Heart left ventricle (tissue), 16 donors: ENCODE measurements around the gene BMP8A. TPM values are rescaled to one million over a fixed set of nuclear protein-coding genes. Genes with fewer than 3 reads are reported as not detected.
"Not testable (repeated sequence)": the region's sequence is repeated elsewhere in the genome, so short reads cannot be mapped to it uniquely, and the experiment has no call there.

Source experiments
- ATAC-seq, 4 donors: fragments of 200-7000 bp; cut with Tn5 transposase; one replicate each; pipeline ENCODE4 v1.9.1; 2020 to 2022; ENCODE audit warnings: moderate library complexity in 4 of 4, mild to moderate bottlenecking in 3 of 4, moderate number of reproducible peaks in 1 of 4
- DNase-seq, 5 donors: peaks; one replicate each; pipeline ENCODE4 v3.0.0-alpha.2; 2020
- H3K27ac ChIP-seq, 12 donors: fragments of 200-600 bp; sonication (generic) in 4 of 12; one replicate each; pipeline versions ENCODE4 v1.5.0 to v1.8.0; 2016 to 2022; ENCODE audit warnings: mild to moderate bottlenecking in 2 of 12
- H3K27me3 ChIP-seq, 9 donors: fragments of 200-600 bp; sonication (generic) in 2 of 9; one replicate each; pipeline versions ENCODE4 v1.5.1 to v1.8.0; 2016 to 2022; ENCODE audit warnings: mild to moderate bottlenecking in 3 of 9
- H3K36me3 ChIP-seq, 9 donors: fragments of 200-600 bp; sonication (generic) in 2 of 9; one replicate each; pipeline versions ENCODE4 v1.5.0 to v1.8.0; 2018 to 2022; ENCODE audit warnings: mild to moderate bottlenecking in 2 of 9
- H3K4me1 ChIP-seq, 12 donors: fragments of 200-600 bp; sonication (generic) in 4 of 12; one replicate each; pipeline versions ENCODE4 v1.5.0 to v1.8.0; 2016 to 2022; ENCODE audit warnings: mild to moderate bottlenecking in 3 of 12
- H3K4me3 ChIP-seq, 12 donors: fragments of 200-600 bp; sonication (generic) in 4 of 12; one replicate each; pipeline versions ENCODE4 v1.5.0 to v1.8.0; 2017 to 2022; ENCODE audit warnings: mild to moderate bottlenecking in 9 of 12, moderate library complexity in 4 of 12
- H3K9me3 ChIP-seq, 12 donors: fragments of 200-600 bp; sonication (generic) in 4 of 12; one replicate each; pipeline versions ENCODE4 v1.5.0 to v1.8.0; 2016 to 2022; ENCODE audit warnings: mild to moderate bottlenecking in 1 of 12
- POLR2A ChIP-seq, 2 donors: fragments of 450-650 bp; IDR thresholded peaks; one replicate each; pipeline ENCODE4 v1.6.1; 2017; ENCODE audit warnings: antibody characterized with exemption in 2 of 2, mild to moderate bottlenecking in 2 of 2, moderate library complexity in 2 of 2
- WGBS, 4 donors: extraction: QIAGEN DNeasy Blood & Tissue Kit in 2 of 4; methylation state at CpG; one replicate each; pipeline versions ENCODE4 v1.1.5 to v1.1.7; 2013 to 2018; 5-methylcytosine and 5-hydroxymethylcytosine counted together
- intact Hi-C, 10 donors: fragments of 100-400 bp; cut with DNase I; formaldehyde crosslinking; loops; one replicate each; pipeline versions ENCODE4 v1.11.1 to v1.14.2; 2022
- polyA plus RNA-seq, 2 donors: library from polyadenylated mRNA; stranded (reverse); fragments of 200-250 nt; gene quantifications; one replicate each; pipeline ENCODE4 v1.2.3, GENCODE V29; 2013
- total RNA-seq, 9 donors: library from RNA; depleted of rRNA in 2 of 9; stranded (reverse); fragments of >200 nt in 2 of 9; fragmentation: NEBNext Ultra II Directional in 3 of 9; extraction: Animal tissue kit (Norgen Biotek cat#: 25700) in 3 of 9; gene quantifications; one replicate each; pipeline versions ENCODE4 v1.1.0 to v1.2.4, GENCODE V29; 2016 to 2023
- TF ChIP-seq, protein P1 (sequence below), 12 donors: fragments of 200-600 bp; sonication (generic) in 4 of 12; IDR thresholded peaks; one replicate each; pipeline versions ENCODE4 v1.5.0 to v1.8.0; 2018 to 2022; ENCODE audit warnings: antibody characterized with exemption in 12 of 12, mild to moderate bottlenecking in 5 of 12
- donor health status: ischemic (EF 13 %, LVEDD 7.1; RV severe dilation, severe dysfunction).
- donor health status: healthy with polysubstance abuse.
- donor health status: DM: no; HTN: yes; CAD: no.
- donor health status: DM: no; HTN: no; CAD: no.
- donor health status: ischemic (EF 25% LVEDD 6.9; RV normal size, moderate dysfunction).
- donor health status: ischemic (EF 25% LVEDD 5.7; RV mildly dilated, moderate dysfunction).
- donor health status: healthy.
- donor health status: DM: yes; HTN: yes; CAD: no.
- donor health status: ischemic (EF 35%, LVEDD 5.7; RV mildly dilated, moderate dysfunction).
- donor health status: nonischemic (EF 11% LVEDD 7.7; RV severe dilation, severe dysfunction).
- donor health status: DM: yes; HTN: yes; CAD: no.
- donor health status: PGD.
- donor health status: ischemic (EF 29% LVEDD 5.4; RV normal size, mild dysfunction).
- donor health status: nonischemic (EF 23%, LVEDD 6.1; RV moderate dilation, normal function).

Gene BMP8A
- total and polyA plus RNA-seq, 11 donors, result 0.22 to 2.4 (median 0.60) TPM; not detected in 2

DNA sequence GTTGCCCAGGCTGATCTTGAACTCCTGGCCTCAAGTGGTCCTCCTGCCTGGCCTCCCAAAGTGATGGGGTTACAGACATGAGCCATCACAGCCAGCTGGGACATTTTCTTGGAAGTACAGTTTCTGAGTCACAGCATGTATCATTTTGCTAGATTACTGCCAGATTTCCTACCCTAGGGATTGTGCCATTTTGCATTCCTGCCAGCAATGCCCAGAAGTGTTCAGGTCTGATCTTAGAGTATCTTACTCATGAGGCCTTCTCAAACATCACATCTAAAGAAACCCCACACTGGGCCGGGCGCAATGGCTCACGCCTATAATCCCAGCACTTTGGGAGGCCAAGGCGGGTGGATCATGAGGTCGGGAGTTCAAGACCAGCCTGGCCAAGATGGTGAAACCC is 10.2 kb downstream of the BMP8A start:
- Histone ChIP-seq H3K4me1 (peaks cover 0 to 17% (median 6%) of the 10 kb centered on the region in 12 donors), H3K27me3 (no peaks in the 10 kb centered on the region), H3K9me3 (peaks cover 0 to 6% (median 0%) of the 10 kb centered on the region in 12 donors), H3K27ac (no peak overlapping the region), H3K4me3 (no peak overlapping the region), H3K36me3 (no peaks in the 10 kb centered on the region)
- ATAC-seq (no peak), DNase-seq (no peak)
- intact Hi-C loops, result no loop called here
- no peak for TF ChIP-seq POLR2A (IDR thresholded peaks at IDR 0.05)
- TF ChIP-seq, protein P1, sequence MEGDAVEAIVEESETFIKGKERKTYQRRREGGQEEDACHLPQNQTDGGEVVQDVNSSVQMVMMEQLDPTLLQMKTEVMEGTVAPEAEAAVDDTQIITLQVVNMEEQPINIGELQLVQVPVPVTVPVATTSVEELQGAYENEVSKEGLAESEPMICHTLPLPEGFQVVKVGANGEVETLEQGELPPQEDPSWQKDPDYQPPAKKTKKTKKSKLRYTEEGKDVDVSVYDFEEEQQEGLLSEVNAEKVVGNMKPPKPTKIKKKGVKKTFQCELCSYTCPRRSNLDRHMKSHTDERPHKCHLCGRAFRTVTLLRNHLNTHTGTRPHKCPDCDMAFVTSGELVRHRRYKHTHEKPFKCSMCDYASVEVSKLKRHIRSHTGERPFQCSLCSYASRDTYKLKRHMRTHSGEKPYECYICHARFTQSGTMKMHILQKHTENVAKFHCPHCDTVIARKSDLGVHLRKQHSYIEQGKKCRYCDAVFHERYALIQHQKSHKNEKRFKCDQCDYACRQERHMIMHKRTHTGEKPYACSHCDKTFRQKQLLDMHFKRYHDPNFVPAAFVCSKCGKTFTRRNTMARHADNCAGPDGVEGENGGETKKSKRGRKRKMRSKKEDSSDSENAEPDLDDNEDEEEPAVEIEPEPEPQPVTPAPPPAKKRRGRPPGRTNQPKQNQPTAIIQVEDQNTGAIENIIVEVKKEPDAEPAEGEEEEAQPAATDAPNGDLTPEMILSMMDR (IDR thresholded peaks at IDR 0.05), result no peak
- WGBS, 4 donors, result 75 to 81% (median 77%) methylated on average over 5 of the region's 5 CpGs

DNA sequence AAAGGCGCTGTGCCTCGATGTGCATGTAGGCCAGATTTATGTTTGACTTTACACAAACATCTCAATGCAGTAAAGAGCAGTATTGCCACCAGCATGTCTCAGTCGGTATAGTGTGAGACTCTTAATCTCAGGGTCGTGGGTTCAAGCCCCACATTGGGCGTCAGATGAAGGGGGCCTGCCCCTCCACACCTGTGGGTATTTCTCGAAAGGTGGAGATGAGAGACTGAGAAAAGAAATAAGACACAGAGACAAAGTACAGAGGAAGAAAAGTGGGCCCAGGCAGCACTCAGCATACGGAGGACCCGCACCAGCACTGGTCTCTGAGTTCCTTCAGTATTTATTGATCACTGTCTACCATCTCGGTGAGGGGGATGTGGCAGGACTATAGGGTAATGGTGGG is 13.0 kb downstream of the BMP8A start:
- H3K27ac ChIP-seq, H3K9me3 ChIP-seq, H3K4me3 ChIP-seq, DNase-seq, H3K27me3 ChIP-seq, ATAC-seq, intact Hi-C loops, H3K36me3 ChIP-seq: not testable (repeated sequence)
- H3K4me1 ChIP-seq, result peaks cover 0 to 20% (median 8%) of the 10 kb centered on the region in 12 donors
- 82 to 86% (median 84%) methylated on average over 9 of the region's 9 CpGs for whole genome bisulfite sequencing, 4 donors

DNA sequence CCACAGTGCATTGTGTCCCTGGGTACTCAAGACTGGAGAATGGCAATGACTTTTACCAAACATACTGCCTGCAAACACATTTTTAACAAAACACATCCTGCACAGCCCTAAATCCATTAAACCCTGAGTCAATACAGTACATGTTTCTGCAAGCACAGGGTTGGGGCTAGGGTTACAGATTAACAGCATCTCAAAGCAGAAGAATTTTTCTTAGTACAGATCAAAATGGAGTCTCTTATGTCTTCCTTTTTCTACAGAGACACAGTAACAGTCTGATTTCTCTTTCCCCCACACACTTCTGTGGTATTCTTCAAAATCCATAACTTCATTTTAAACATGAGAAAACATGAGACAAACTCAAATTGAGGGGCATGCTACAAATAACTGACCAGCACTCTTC is 13.9 kb downstream of the BMP8A start:
- Histone ChIP-seq H3K9me3 (peaks cover 0 to 6% (median 0%) of the 10 kb centered on the region in 12 donors), H3K27me3 (peaks cover 0 to 2% (median 0%) of the 10 kb centered on the region in 9 donors), H3K4me3 (no peak overlapping the region), H3K27ac (no peak overlapping the region), H3K4me1 (peaks cover 0 to 17% (median 6%) of the 10 kb centered on the region in 12 donors), H3K36me3 (no peaks in the 10 kb centered on the region)
- intact Hi-C loops, result no loop called here
- ATAC-seq, result no peak
- no peak for DNase-seq
- no peak for TF ChIP-seq POLR2A (IDR thresholded peaks at IDR 0.05)
- TF ChIP-seq, protein P1 (IDR thresholded peaks at IDR 0.05), result no peak

- intact Hi-C loops, result no loop called here
- TF ChIP-seq, protein P1 (IDR thresholded peaks at IDR 0.05), result peak in 3 of 12 donors; percentile 8 to 27 (median 24)
- no peak for TF ChIP-seq POLR2A (IDR thresholded peaks at IDR 0.05)
- H3K9me3 ChIP-seq, result peaks cover 0 to 2% (median 0%) of the 10 kb centered on the region in 12 donors
- H3K4me3 ChIP-seq, result no peak overlapping the region
- 84 to 88% (median 87%) methylated on average over 13 to 14 of the region's 14 CpGs for WGBS, 4 donors
- DNase-seq, result no peak
- H3K27ac ChIP-seq, result no peak overlapping the region
- ATAC-seq, result no peak
- H3K36me3 ChIP-seq, result no peaks in the 10 kb centered on the region
- peaks cover 0 to 2% (median 0%) of the 10 kb centered on the region in 9 donors for H3K27me3 ChIP-seq
- H3K4me1 ChIP-seq, result peaks cover 0 to 17% (median 6%) of the 10 kb centered on the region in 12 donors
Observed at GRCh38 chr1:39507230-39507928, 15.9 kb downstream of the BMP8A start.
